Activated CD8-positive, alpha-beta memory T cell treated with anti-CD3 and anti-CD28 coated beads, Interleukin-2, amount 50 U/mL, for 48 hours (primary cell): ENCODE data around the gene COL9A2.

Experiments
- DNase-seq: peaks from one replicate; pipeline ENCODE4 v3.0.0-alpha.2; 2020

Gene COL9A2

GRCh38 chr1:40317394-40318074, 448 bp upstream of the COL9A2 start:
- peak; percentile 52 for DNase-seq

DNA sequence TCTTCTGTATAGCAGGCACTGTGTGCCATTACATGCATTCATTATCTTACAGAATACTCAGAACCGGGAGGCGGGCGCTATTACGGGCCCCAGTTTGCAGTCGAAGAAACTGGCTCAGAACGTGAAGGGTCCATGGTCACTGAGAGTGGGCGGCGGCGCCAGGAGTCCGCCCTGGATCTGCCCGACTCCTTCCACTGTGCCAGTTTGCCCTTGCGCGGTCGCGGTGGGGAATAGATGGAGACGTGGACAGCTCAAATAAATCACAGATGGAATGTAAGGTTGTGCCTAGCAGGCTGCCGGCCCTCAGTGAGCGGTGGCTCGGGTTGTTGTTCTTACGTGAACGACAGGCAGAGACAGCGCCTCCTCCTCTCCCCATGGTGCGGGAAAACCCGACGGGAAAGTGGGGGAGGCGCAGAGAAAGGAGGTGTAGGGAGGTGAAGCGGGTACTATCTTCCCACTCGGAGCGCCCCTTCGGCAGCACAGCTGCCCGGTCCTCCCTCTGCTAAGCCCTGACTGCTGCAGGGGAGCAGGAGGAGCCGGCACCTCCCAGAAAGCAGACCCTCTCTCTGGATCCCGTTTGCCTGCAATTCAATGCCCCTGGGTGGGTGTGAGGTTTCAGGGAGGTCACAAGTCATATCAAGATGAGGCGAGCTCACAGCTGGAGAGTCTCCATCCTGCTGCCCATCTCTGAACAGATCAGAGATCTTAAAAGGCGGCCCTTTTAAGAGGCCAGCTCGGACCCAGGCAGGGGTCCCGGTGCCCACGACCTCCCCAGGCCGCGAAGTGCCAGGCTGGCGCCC, 1.1 kb downstream of the COL9A2 start:
- DNase-seq, result peak; percentile 73

GRCh38 chr1:40315239-40315794, 1.8 kb downstream of the COL9A2 start:
- DNase-seq, result peak; percentile 94

DNA sequence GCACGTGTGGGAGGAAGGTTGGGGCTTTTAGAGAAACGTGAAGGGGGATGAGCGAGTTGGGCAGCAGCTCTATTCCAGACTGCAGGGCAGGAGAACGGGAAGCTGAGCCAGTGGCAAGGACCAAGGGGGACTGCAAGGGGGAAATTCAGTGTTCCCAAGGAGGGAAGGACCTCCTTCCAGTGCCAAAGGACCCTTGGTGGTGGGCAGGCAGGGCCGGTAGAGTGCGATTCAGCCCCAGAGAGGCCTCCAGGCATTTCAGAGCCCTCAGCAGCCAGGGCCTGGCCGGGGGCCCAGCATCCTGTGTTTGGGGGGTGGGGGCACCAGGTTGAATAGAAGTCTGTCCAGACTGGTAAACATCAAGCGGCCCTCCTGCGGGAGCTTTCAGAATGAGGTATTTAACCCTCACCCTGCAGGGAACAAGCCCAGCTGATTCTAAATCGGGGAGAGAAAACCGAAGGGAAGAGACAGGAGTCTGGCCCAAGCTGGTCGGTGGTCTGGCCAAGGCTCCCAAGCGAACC, 2.3 kb downstream of the COL9A2 start:
- DNase-seq, result no peak

DNA sequence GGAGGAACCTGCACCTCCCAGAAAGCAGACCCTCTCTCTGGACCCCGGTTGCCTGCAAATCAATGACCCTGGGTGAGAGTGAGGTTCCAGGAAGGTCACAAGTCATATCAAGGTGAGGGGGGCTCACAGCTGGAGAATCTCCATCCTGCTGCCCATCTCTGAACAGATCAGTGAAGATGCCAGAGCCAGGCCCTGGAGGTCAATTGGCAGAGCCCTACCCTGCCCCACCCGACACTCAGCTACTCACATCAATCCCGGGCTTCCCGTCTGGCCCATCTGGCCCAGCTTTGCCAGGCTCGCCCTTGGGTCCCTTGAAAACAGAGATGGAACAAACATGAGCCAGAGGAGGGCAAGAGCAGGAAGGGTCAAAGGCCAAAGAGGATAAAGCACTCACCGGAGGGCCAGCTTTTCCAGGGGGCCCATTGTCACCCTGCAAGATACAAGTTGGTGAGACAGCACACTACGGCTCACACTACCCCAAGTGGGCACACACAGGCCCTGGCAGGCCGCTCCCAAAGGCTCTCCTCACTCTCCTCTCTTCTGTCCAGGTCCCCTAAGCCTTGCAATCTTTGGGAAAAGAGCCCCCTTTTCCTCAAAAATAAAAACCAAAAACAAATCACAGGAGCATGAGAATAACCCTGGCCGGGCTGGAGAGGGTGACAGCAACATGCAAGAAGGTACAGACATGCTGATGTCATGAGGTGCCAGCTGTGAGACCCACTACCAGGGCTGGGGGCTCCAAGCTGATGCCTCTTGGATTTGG, 2.9 kb downstream of the COL9A2 start:
- no peak for DNase-seq

GRCh38 chr1:40313329-40313957, 3.6 kb downstream of the COL9A2 start:
- no peak for DNase-seq

DNA sequence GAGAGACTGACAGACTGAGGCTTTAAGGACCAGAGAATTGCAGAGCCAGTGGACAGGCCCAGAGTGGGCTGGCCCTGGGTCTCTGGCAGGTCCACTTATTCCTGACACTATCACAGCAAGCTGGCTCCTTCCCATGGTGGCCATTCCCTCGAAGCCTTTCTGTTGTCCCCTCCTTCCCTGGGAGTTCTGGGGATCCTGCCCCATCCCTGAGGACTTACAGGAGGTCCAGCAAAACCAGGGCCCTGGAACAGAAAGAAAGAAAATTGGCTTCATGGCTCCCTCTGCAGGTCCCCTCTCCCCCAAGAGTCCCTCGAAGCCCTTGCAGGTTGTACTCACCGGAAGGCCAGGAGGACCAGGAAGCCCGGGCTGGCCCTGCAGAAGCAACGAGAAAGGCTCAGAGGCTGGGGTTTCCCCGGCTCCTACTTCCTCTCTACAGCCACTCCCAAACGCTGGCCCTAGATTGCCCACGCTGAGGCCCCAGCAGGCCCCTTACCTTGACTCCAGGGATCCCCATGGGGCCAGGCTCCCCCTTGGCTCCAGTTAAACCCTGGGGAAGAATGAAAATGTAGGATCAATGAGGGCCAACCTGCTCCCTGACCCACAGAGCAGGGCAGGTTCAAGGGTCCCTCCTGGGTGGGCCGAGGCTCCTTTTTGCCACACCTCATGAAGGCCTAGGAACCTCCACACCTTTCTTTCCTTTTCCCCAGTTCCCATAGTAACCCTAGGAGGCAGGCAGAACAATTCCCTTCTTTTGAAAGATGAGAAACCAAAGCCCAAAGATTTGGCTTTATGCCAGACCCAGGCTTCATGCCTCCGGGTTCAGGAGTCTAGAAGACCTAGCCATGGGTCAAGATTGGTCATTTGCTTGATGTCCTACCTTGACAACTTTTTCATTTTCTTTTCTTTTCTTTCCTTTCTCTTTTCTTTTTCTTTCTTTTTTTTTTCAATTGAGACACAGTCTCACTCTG, 4.6 kb downstream of the COL9A2 start:
- DNase-seq, result peak; percentile 53

DNA sequence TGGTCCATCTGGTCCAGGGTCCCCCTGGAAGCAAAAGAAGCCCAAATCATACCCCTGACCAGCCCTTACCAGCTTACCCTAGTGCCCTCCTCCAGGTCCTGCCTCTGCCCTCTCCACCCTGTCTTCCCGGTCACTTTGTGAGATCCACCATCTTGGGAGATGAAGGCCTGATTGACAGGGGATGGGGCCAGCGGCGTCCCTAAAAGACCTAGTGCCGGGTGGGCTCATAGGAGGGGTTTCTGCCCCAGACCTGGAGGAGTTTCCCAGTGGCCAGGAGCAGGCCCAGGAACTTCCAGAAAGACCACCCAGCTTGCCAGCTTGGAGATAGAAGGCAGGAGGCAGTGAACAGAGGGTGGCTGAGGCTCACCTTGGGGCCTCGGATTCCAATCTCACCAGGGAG, 5.4 kb downstream of the COL9A2 start:
- peak; percentile 42 for DNase-seq

GRCh38 chr1:40310983-40311642, 6.0 kb downstream of the COL9A2 start:
- DNase-seq, result no peak

DNA sequence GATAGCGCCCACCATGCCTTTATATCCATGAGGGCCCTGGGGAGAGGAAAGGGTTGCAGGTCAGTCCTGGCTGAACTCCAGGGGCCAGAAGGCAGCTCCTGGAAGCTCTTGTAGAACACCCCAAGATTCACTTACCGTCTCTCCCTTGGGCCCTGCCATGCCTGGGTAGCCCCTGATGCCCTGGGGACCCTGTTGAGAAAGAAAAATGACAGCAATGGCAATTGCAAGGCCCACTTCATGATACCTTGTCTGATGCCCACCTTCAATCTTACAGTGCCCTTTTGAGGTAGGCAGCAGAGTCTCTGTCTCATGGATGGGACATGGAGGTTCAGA, 7.0 kb downstream of the COL9A2 start:
- DNase-seq, result no peak

GRCh38 chr1:40309374-40310128, 7.5 kb downstream of the COL9A2 start:
- DNase-seq, result no peak

DNA sequence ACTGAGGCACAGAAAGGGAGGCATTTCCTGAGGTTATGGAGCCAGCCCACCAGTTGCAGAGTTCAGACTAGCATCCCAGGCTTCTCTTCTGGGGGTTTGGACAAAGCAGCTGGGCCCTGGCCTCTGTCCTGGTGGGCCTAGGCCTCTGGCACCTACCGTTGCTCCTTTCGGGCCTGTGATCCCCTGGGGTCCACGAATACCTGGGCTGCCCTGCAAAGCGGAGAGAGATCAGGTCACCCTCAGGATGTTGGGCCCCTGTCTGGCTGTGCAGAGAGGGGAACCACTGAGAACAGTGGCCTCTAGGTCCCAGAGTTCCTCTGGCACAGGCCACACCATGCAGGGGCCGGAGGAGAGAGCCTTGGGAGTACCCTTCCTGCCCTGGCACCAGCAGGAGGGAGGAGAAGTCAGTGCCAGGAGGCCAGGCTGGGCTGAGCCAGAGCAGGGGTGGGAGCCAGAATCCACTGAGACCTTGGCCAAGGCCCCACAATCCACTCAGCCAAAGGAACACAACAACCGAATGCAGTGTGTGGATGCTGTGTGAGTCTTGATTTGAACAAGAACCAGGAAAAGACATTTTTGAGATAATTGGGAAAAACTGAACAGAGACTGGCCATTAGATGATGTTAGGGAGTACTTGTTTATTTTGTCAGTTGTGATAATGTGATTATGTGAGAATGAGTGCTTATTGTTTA, 8.9 kb downstream of the COL9A2 start:
- DNase-seq, result no peak

DNA sequence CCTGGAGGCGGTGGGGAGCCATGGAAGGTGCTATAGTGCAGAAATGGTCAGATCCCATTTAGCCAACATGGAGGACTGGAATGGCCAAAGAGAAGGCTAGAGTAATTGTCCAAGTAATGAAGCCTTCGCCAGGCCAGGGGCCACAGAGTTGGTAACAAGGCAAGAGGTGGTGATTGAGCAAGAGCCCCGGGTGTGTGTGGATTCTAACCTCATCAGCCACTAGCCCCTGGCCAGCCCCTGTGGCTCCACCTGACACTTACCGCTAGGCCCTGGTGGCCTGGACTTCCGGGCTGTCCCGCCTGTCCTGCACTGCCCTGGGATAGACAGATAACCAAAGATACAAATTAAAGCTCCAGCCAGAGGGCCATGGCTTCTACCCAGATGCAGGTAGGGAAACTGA, 9.9 kb downstream of the COL9A2 start:
- DNase-seq, result no peak

GRCh38 chr1:40306296-40306695, 10.8 kb downstream of the COL9A2 start:
- DNase-seq, result no peak

GRCh38 chr1:40305871-40306270, 11.2 kb downstream of the COL9A2 start:
- DNase-seq, result no peak

DNA sequence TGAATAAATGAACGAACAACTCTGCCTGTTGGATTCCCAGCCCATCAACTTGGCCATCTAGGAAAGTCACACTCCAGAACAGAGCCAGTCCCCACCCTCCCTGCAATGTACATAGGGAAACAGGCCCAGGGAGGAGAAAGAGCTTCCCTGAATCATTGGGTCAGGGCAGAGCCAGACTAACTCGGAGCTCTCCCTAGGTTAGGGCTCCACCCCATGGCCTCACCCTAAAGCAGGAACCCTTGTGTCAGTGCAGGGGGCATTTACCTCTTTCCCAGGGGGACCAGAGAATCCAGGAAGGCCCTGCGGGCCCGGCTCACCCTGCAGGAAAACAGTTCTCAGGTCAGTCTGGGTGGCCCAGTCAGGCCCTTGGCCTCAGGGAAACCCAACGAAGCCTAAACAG, 11.6 kb downstream of the COL9A2 start:
- no peak for DNase-seq

DNA sequence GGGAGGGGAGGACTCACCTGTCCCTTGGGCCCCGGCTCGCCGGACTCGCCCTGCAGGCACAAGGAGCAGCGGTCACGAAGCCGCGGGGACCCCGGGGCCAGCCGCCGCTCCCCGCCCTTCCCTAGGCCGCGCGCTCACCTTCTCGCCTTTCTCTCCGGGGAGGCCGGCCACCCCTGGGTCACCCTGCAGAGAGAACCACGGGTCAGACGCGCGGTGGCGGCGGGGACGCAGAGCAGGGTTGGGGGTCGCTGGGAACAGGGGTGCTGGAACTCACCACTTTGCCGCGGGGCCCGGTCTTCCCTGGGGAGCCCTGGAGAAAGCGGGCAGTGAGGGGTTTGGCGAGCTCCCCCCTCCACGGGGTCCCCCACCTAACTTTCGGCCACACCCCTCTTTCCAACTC, 13.3 kb downstream of the COL9A2 start:
- no peak for DNase-seq

DNA sequence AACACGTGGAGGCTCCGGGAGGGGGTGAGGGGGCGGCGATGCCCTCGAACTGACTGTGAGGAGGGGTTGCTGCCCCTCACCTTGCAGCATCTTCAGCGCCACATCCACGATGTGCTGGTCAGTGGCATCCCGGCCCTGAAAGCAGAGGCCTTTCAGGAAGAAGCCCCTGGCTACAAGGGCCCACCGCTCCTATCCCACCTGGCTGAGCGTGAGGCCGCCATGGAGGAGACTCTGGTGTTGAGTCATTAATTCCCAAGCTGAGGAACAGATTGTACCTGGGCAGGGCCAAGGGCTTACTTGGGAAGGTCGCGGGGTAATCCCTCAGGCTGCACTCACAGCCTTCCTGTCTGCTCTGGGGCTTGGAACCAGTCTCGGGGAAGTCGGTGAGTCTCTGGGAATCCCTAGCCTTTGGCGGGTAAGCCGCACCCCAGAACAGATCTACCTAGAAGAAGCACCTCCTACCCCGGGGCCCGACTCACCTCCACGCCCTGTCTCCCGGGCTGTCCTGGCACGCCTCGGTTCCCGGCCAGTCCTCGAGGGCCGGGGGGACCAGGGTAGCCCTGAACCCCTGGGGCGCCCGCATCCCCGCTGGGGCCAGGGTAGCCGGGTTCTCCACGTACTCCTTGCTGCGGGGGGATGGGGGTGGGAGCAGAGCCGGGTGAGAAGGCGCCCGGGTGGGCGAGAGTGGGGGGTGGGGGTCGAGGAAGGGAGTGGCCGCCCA, 13.9 kb downstream of the COL9A2 start:
- no peak for DNase-seq

GRCh38 chr1:40302475-40302874, 14.6 kb downstream of the COL9A2 start:
- DNase-seq, result no peak
